ENCODE data around the gene ILDR1.

The ILDR1 gene

GRCh38 chr3:121994551-121994950 is 27.5 kb downstream of the ILDR1 start:
- DNase-seq (ENCODE audit: low read depth in 2 of 2), result no peak

GRCh38 chr3:121992601-121993560 is 29.2 kb downstream of the ILDR1 start:
- DNase-seq (ENCODE audit: low read depth in 2 of 2), result no peak

GRCh38 chr3:121989943-121990342 is 32.1 kb downstream of the ILDR1 start:
- no peak for DNase-seq (ENCODE audit: low read depth in 2 of 2)

- DNase-seq (ENCODE audit: low read depth in 2 of 2), result no peak
Measured at GRCh38 chr3:121988146-121988545, 33.9 kb downstream of the ILDR1 start.

- DNase-seq (ENCODE audit: low read depth in 2 of 2), result no peak
Measured at GRCh38 chr3:121985846-121986245, 36.2 kb downstream of the ILDR1 start.

- no peak for DNase-seq (ENCODE audit: low read depth in 2 of 2)
Measured at GRCh38 chr3:121981473-121981872, 40.6 kb downstream of the ILDR1 start.

- DNase-seq (ENCODE audit: low read depth in 2 of 2), result no peak
Measured at GRCh38 chr3:121980450-121980796, 41.6 kb downstream of the ILDR1 start.

- no peak for DNase-seq (ENCODE audit: low read depth in 2 of 2)
Measured at GRCh38 chr3:121979734-121980449, 42.2 kb downstream of the ILDR1 start.

GRCh38 chr3:121979246-121979645 is 42.8 kb downstream of the ILDR1 start:
- no peak for DNase-seq (ENCODE audit: low read depth in 2 of 2)

- no peak for DNase-seq (ENCODE audit: low read depth in 2 of 2)
Measured at GRCh38 chr3:121976727-121977126, 45.3 kb downstream of the ILDR1 start.

- no peak for DNase-seq (ENCODE audit: low read depth in 2 of 2)
Measured at GRCh38 chr3:121975702-121976302, 46.2 kb downstream of the ILDR1 start.

GRCh38 chr3:121974601-121975111 is 47.4 kb downstream of the ILDR1 start:
- no peak for DNase-seq (ENCODE audit: low read depth in 2 of 2)

GRCh38 chr3:121970047-121970446 is 52.0 kb downstream of the ILDR1 start:
- no peak for DNase-seq (ENCODE audit: low read depth in 2 of 2)

- DNase-seq (ENCODE audit: low read depth in 2 of 2), result no peak
Measured at GRCh38 chr3:121969631-121970030, 52.4 kb downstream of the ILDR1 start.

- DNase-seq (ENCODE audit: low read depth in 2 of 2), result no peak
Measured at GRCh38 chr3:121963608-121964007, 58.4 kb downstream of the ILDR1 start.

- DNase-seq (ENCODE audit: low read depth in 2 of 2), result no peak
Measured at GRCh38 chr3:121962443-121962842, 59.6 kb downstream of the ILDR1 start.

- no peak for DNase-seq (ENCODE audit: low read depth in 2 of 2)
Measured at GRCh38 chr3:121961283-121961682, 60.8 kb downstream of the ILDR1 start.

- no peak for DNase-seq (ENCODE audit: low read depth in 2 of 2)
Measured at GRCh38 chr3:121958801-121959200, 63.2 kb downstream of the ILDR1 start.

GRCh38 chr3:121957674-121958415 is 64.2 kb downstream of the ILDR1 start:
- DNase-seq (ENCODE audit: low read depth in 2 of 2), result no peak

GRCh38 chr3:121956363-121956762 is 65.7 kb downstream of the ILDR1 start:
- no peak for DNase-seq (ENCODE audit: low read depth in 2 of 2)

- DNase-seq (ENCODE audit: low read depth in 2 of 2), result no peak
Measured at GRCh38 chr3:121951291-121951919, 70.6 kb downstream of the ILDR1 start.

Data from activated CD8-positive, alpha-beta memory T cell treated with anti-CD3 and anti-CD28 coated beads for 4 hours (primary cell).